Measurements from ENCODE around the gene TMBIM1.
A peak's percentile ranks its signal among the peaks of the same experiment; 100 is the strongest.

- TF ChIP-seq POLR2A (IDR thresholded peaks at IDR 0.05) = peak; percentile 28 to 69
- TF ChIP-seq, protein P1, sequence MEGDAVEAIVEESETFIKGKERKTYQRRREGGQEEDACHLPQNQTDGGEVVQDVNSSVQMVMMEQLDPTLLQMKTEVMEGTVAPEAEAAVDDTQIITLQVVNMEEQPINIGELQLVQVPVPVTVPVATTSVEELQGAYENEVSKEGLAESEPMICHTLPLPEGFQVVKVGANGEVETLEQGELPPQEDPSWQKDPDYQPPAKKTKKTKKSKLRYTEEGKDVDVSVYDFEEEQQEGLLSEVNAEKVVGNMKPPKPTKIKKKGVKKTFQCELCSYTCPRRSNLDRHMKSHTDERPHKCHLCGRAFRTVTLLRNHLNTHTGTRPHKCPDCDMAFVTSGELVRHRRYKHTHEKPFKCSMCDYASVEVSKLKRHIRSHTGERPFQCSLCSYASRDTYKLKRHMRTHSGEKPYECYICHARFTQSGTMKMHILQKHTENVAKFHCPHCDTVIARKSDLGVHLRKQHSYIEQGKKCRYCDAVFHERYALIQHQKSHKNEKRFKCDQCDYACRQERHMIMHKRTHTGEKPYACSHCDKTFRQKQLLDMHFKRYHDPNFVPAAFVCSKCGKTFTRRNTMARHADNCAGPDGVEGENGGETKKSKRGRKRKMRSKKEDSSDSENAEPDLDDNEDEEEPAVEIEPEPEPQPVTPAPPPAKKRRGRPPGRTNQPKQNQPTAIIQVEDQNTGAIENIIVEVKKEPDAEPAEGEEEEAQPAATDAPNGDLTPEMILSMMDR (IDR thresholded peaks at IDR 0.05) = peak in 2 of 5 experiments; percentile 6 to 26
- TF ChIP-seq EP300 (IDR thresholded peaks at IDR 0.05) = peak; percentile 70 to 92
Observed at GRCh38 chr2:218286570-218287459, 5.5 kb downstream of the TMBIM1 start.

Measured in tibial nerve (tissue), 4 donors.